HEK293T (cell line): ENCODE results near the gene TIE1.

Source experiments
- BHLHE40 ChIP-seq: fragments of 450-650 bp; IDR thresholded peaks from 2 replicates; pipeline ENCODE4 v1.6.1; 2016; ENCODE audit warnings: mild to moderate bottlenecking, moderate library complexity, borderline replicate concordance
- CTBP1 ChIP-seq: fragments of 450-650 bp; IDR thresholded peaks from 2 replicates; pipeline ENCODE4 v1.6.1; 2016; ENCODE audit warnings: borderline replicate concordance
- FOXA1 ChIP-seq: fragments of 450-650 bp; IDR thresholded peaks from 2 replicates; pipeline ENCODE4 v1.6.1; 2016; ENCODE audit warnings: mild to moderate bottlenecking
- FOXM1 ChIP-seq: fragments of 450-650 bp; IDR thresholded peaks from 2 replicates; pipeline ENCODE4 v1.6.1; 2017; ENCODE audit warnings: mild to moderate bottlenecking, borderline replicate concordance
- SP1 ChIP-seq: fragments of 450-650 bp; IDR thresholded peaks from 2 replicates; pipeline ENCODE4 v1.6.1; 2017
- TARDBP ChIP-seq: fragments of 450-650 bp; IDR thresholded peaks from 2 replicates; pipeline ENCODE4 v1.6.1; 2016
- TF ChIP-seq, protein P1 (sequence below): fragments of 450-650 bp; IDR thresholded peaks from 2 replicates; pipeline ENCODE4 v1.6.1; 2016

DNA sequence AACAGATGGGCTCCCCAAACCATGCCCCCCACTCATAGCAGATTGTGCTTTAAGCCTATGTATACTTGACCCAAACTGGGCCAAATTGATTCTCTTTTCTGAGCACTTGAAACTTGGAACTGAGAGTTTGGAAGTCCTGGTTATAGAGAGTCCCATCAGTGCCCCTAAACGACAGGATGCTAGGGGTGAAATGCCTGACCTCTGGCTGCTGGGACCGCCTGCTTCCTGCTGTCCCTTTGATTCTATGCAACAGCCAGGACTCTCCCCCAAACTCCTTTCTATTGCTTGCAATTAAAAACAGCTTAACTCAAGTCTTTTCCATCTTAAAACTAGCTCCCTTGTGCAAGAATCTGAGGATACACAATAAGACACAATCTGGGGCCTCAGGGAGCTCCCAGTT is 20.1 kb upstream of the TIE1 start:
- no peak for TF ChIP-seq SP1
- TF ChIP-seq, protein P1, sequence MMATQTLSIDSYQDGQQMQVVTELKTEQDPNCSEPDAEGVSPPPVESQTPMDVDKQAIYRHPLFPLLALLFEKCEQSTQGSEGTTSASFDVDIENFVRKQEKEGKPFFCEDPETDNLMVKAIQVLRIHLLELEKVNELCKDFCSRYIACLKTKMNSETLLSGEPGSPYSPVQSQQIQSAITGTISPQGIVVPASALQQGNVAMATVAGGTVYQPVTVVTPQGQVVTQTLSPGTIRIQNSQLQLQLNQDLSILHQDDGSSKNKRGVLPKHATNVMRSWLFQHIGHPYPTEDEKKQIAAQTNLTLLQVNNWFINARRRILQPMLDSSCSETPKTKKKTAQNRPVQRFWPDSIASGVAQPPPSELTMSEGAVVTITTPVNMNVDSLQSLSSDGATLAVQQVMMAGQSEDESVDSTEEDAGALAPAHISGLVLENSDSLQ = no peak
- no peak for TF ChIP-seq FOXA1
- TF ChIP-seq TARDBP = no peak
- no peak for TF ChIP-seq CTBP1
- TF ChIP-seq BHLHE40 = no peak
- TF ChIP-seq FOXM1 = no peak
